ENCODE results near the gene TENM3.

GRCh38 chr4:182567119-182567518 is 323.9 kb downstream of the TENM3 start:
- TF ChIP-seq CTCF (IDR thresholded peaks at IDR 0.05) (no peak), POLR2A (IDR thresholded peaks at IDR 0.05) (no peak)

Measured in lower leg skin (tissue), 3 donors.